ENCODE measurements around the gene ZBTB7C.

ZBTB7C gene

DNA sequence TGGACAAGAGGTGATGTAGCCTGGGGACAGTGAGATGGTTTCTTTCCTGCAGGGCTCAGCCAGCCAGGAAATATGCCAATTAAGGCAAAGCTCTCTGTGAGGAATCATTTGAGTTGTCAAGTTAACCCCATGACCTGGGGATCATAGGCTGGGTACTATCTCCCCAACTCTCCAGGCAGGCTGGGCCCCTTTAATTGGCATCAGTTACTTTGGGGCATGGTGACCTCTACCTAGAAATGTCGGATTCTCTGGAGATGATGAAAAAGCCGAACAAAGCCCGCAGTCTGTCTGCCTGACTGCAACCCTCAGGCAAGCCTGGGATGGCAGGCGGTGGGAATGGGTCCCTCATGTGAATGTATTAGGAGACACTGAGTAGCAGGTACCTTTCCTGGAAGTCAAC is 285.2 kb downstream of the ZBTB7C start:
- no peak for DNase-seq (ENCODE audit: low read depth, low spot score)

- DNase-seq (ENCODE audit: low read depth, low spot score): no peak
These were observed 285.9 kb downstream of the ZBTB7C start for GRCh38 chr18:48123324-48123723.

GRCh38 chr18:48122816-48123215 is 286.4 kb downstream of the ZBTB7C start:
- no peak for DNase-seq (ENCODE audit: low read depth, low spot score)

DNA sequence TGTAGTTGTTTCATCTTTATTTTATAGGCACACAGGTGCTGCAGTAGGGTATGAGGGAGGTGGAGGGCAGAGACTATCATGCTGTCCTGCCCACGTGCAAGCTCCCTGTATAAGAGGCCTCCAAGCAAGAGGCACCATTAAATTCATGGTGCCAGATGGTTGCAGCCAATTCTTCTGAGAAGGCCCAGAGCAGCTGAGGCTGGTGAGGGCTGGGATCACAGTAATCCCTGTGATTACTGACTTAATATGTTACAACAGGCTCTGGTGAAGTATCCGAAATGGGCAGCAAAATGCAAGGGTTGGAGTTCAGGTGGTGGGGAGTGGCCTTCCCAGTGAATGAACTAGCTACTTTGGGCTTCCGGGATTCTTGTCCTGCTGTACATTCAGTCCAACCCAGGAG is 286.8 kb downstream of the ZBTB7C start:
- no peak for DNase-seq (ENCODE audit: low read depth, low spot score)

DNA sequence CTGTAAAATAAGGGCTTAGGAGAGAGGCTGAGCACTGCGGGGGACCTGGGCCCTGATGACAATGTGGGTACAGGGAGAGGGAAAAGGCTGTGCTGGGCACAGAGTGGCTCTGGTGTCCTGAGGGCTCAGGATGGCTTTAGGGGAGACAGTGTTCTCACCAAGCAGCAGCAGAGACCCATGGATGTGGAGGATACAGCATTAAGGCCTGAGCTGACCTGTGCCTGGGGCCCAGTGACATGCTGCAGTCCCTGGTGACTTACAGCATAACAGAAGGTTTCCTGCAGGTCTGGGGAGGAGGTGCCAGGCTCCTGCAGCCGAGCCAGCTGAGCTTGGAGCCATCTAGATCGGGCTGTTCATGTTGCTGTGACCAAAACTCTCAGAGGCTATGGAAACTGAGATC is 287.4 kb downstream of the ZBTB7C start:
- no peak for DNase-seq (ENCODE audit: low read depth, low spot score)

DNA sequence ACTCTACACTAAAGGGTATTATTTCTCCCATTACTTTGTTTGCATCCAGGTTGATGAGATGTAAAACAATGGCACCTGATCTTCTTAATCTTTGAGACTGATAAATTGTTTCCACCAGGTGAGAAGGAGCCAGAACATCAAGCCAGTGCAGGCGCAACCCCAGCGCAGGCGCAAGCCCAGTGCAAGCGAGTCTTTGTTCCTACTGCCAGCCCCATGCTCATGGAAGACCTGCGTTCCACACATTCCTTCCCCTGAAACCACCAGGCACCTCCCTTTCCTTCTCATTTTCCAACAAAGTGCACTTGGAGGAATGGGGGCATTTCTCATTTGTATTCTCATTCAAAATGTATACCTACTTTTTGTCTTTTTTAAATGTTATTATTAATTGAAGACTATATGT is 290.0 kb downstream of the ZBTB7C start:
- DNase-seq (ENCODE audit: low read depth, low spot score): no peak

DNA sequence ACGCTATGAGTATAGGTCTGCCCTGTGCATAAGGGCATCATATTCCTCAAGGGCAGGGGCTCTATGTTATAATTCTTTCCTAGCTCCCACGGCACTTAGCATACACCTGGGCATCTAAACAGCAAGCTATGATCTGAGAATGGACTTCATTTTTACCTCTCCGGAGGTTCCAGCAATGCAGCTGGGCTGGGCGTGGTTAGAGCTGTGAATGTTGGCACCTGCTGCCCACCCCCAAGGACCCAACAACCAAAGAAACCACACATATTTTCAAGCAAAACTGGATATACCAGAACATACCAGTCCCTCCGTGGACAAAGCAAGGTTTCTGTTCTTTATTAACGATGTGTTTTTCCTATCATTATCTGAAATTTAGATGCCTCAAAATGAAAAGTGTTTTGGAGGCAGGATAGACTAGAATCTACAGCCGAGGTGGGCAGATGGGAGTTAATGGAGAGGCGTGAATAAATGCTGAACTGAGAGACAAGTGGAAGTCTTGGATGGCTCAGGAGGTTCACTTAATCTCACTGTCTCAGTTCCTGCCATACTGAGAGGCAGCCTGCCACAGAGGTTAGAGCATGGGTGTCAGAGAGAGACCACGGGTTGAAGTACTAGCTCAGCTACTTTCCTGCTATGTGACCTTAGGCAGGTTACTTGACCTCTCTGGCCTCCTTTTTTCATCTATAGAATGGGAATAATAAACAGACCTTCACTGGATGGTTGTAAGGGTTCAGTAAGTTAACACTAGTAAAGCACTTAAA is 292.1 kb downstream of the ZBTB7C start:
- no peak for DNase-seq (ENCODE audit: low read depth, low spot score)

DNA sequence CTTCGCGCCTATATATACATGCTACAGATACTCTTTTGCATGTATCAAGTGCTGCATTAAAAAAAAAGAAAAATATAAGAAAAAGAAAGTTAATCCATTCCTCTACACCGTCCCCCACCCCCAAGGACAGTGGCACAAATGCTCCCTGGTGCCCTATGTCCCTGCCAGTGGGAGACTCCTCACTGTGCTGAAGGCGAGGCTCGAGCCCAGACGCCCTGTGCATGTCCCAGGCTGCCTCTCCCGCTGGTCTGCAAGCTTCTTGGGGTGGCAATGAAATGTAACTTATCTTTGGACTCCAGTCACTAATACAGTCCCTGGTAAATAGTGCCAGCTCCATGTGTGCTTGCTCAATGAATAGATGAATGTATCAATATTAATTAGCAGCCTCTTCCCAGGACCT is 293.2 kb downstream of the ZBTB7C start:
- DNase-seq (ENCODE audit: low read depth, low spot score): no peak

DNA sequence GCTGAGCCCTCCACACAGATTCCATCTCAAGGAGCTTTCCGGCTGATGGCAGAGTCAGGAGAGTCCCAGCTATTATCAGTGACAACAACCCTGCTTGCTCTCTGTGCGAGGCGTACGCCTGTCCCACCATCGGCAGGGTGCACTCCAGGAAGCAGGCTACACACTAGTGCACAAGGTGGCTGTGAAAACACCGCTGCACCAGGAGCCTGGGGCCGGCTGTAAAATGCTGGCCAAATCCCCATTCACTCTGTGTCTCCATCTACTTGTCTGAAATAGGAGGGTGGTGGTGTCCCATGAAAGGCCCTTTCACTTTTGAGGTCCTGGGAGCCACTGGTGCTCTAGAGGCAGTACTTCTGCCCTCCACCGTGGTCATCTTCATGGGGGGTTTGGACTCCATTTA is 295.5 kb downstream of the ZBTB7C start:
- DNase-seq (ENCODE audit: low read depth, low spot score): no peak

GRCh38 chr18:48111587-48111986 is 297.6 kb downstream of the ZBTB7C start:
- no peak for DNase-seq (ENCODE audit: low read depth, low spot score)

DNA sequence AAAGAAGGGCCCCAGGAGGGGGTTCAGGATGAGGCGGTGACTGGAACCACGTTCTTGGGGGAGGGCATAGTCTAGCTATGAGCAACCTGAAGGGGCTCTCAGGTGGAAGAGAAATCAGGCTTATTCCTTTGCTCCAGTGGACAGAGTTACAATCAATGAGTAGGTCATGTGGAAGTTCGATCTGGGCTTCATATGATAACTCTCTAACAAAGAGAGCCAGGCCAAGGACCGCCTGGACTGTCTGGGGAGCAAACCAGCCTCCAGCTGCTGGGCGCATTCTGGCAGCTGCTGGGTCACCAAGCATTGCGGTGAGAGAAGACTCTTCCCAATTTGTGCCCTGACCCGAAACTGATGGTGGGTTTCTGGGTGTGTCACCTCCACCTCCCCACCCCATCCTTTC is 298.4 kb downstream of the ZBTB7C start:
- DNase-seq (ENCODE audit: low read depth, low spot score): no peak

DNA sequence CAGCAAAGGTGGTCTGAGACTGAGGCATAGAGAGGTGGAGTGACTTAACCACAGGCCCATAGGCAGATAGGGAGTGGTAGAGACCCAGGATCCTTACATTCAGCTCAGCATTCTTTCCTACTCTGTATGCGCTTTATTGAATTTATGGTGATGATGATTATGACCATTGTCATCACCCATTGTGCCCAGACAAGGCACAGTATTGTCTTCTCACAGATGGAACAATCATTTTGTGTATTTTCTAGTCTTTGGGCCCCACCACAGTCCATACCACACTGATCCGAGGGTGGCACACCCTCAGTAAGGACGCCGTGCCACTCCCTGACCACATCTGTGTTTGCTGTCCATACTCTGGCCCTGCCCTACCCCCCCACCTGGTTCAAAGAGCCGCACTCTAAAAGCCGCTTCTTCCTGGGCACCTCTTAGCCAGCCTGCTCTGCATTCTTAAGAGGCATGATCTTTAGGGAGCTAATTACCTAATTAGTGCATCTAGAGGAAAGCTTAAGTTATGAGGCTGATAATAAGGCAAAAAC is 299.2 kb downstream of the ZBTB7C start:
- no peak for DNase-seq (ENCODE audit: low read depth, low spot score)

GRCh38 chr18:48108136-48108535 is 301.0 kb downstream of the ZBTB7C start:
- no peak for DNase-seq (ENCODE audit: low read depth, low spot score)

GRCh38 chr18:48106976-48107781 is 302.0 kb downstream of the ZBTB7C start:
- peak; percentile 52 for DNase-seq (ENCODE audit: low read depth, low spot score)

GRCh38 chr18:48106498-48106897 is 302.7 kb downstream of the ZBTB7C start:
- DNase-seq (ENCODE audit: low read depth, low spot score): no peak

GRCh38 chr18:48105317-48105716 is 303.9 kb downstream of the ZBTB7C start:
- DNase-seq (ENCODE audit: low read depth, low spot score): no peak

GRCh38 chr18:48104705-48105104 is 304.5 kb downstream of the ZBTB7C start:
- no peak for DNase-seq (ENCODE audit: low read depth, low spot score)

DNA sequence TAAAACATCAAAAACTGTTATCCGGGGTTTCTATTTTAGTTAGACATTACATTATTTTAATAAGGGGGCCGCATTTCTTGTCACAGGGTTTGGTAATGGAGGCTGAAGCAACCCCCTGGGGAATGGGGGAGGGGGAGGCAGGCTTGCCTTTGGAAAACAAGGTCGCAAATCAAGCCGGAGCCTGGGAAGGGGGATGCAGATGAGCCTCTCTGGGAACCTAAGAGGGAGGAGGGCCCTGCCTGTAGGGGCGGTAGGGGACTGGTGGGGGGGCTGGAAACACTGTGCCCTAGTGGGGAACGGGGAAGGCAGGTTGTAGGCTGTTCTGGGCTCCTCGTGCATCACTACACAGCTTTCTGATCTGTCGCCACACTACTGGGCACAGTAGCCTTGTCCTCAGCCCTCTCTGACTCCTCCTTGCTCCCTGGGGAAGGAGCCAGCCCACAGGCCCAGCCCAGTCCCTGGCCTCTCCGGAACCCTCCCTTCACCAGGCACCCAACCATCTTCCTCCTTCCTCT is 308.5 kb downstream of the ZBTB7C start:
- peak; percentile 68 for DNase-seq (ENCODE audit: low read depth, low spot score)

- DNase-seq (ENCODE audit: low read depth, low spot score): no peak
These were observed 309.0 kb downstream of the ZBTB7C start for GRCh38 chr18:48100165-48100575.

GRCh38 chr18:48099481-48100164 is 309.6 kb downstream of the ZBTB7C start:
- no peak for DNase-seq (ENCODE audit: low read depth, low spot score)

GRCh38 chr18:48098538-48098937 is 310.6 kb downstream of the ZBTB7C start:
- no peak for DNase-seq (ENCODE audit: low read depth, low spot score)

GRCh38 chr18:48098007-48098406 is 311.2 kb downstream of the ZBTB7C start:
- no peak for DNase-seq (ENCODE audit: low read depth, low spot score)

Data from iPS DF 19.7 (cell line).